ENCODE data around the gene OR4L1. TPM values are rescaled to one million over a fixed set of nuclear protein-coding genes. Genes with fewer than 3 reads are reported as not detected.

The OR4L1 gene
- polyA plus RNA-seq, 1 of the 3 experiments (the other 2 are of a cell fraction) = not detected

DNA sequence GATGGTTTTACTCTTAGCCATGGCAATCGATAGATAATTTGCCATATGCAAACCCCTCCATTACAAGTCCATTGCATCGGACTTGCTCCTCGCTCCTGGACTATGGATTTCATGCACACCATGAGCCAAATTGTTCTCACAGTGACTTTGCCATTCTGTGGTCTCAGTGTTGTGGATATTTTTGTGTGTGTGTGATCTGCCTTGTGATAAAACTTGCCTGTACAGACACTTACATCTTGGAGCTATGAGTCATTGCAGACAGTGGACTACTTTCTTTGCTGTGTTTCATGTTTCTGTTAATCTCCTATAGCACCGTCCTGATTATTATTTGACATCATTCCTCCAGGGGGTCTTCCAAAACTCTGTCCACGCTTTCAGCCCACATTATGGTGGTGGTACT is 15.6 kb upstream of the OR4L1 start:
- TF ChIP-seq FOSL2 (IDR thresholded peaks at IDR 0.05; ENCODE audit: borderline replicate concordance, low read depth) (no peak), IRF3 (IDR thresholded peaks at IDR 0.05; ENCODE audit: low read depth, low read length) (no peak), RAD21 (IDR thresholded peaks at IDR 0.05; ENCODE audit: low read length) (no peak), FOXJ3 (CRISPR knock-in tag; IDR thresholded peaks at IDR 0.05) (no peak), EP300 (IDR thresholded peaks at IDR 0.05; ENCODE audit: borderline replicate concordance in 1 of 2, low read depth in 1 of 2, low read length in 1 of 2) (no peak), NFIC (IDR thresholded peaks at IDR 0.05; ENCODE audit: borderline replicate concordance) (no peak), TCF12 (IDR thresholded peaks at IDR 0.05) (no peak), TEAD4 (IDR thresholded peaks at IDR 0.05; ENCODE audit: borderline replicate concordance, insufficient read depth) (no peak), YY1 (IDR thresholded peaks at IDR 0.05; ENCODE audit: low read depth) (no peak), GATA2 (CRISPR knock-in tag; IDR thresholded peaks at IDR 0.05) (no peak), TAF1 (IDR thresholded peaks at IDR 0.05; ENCODE audit: borderline replicate concordance, low read depth, low read length) (no peak)
- TF ChIP-seq, protein P1, sequence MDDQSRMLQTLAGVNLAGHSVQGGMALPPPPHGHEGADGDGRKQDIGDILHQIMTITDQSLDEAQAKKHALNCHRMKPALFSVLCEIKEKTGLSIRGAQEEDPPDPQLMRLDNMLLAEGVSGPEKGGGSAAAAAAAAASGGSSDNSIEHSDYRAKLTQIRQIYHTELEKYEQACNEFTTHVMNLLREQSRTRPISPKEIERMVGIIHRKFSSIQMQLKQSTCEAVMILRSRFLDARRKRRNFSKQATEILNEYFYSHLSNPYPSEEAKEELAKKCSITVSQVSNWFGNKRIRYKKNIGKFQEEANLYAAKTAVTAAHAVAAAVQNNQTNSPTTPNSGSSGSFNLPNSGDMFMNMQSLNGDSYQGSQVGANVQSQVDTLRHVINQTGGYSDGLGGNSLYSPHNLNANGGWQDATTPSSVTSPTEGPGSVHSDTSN (IDR thresholded peaks at IDR 0.05) = no peak
- no peaks in the 10 kb centered on the region for H3F3A ChIP-seq (replicated peaks; ENCODE audit: insufficient read depth)
- 2% methylated on average over 5 of the region's 5 CpGs for WGBS (ENCODE audit: low lambda C conversion rate)
- H3K9me3 ChIP-seq = no peaks in the 10 kb centered on the region
- H3K79me2 ChIP-seq (ENCODE audit: insufficient read depth) = no peaks in the 10 kb centered on the region
- CTCF ChIA-PET = no interaction called here
- no peak overlapping the region for H3K4me2 ChIP-seq
- no peaks in the 10 kb centered on the region for H3K27me3 ChIP-seq (ENCODE audit: insufficient read depth)
- H3K4me1 ChIP-seq (ENCODE audit: control insufficient read depth in 1 of 2, insufficient read depth in 2 of 2, low read depth in 1 of 2, low read length in 1 of 2) = no peaks in the 10 kb centered on the region
- H3K9ac ChIP-seq = no peak overlapping the region
- H3K9me2 ChIP-seq = no peaks in the 10 kb centered on the region
- no peak overlapping the region for H3K4me3 ChIP-seq (ENCODE audit: low read depth in 2 of 2, low read length in 1 of 2)
- no peak for DNase-seq
- POLR2A ChIA-PET = no interaction called here
- no peaks in the 10 kb centered on the region for H4K20me1 ChIP-seq (ENCODE audit: insufficient read depth)
- H3K36me3 ChIP-seq (replicated peaks in 1 of 2; ENCODE audit: control insufficient read depth in 1 of 2, insufficient read depth in 2 of 2, low read length in 1 of 2) = no peaks in the 10 kb centered on the region
- no peak overlapping the region for H3K27ac ChIP-seq (ENCODE audit: low read depth in 2 of 2, low read length in 1 of 2)
- H2AFZ ChIP-seq (ENCODE audit: low read depth) = no peak overlapping the region

- CTCF ChIA-PET = interaction anchor here (0.6 kb wide), 1 partner anchor 21 kb away, joined by 3 read pairs; no protein-coding TSS in a partner anchor
- no peaks in the 10 kb centered on the region for H3K27me3 ChIP-seq (ENCODE audit: insufficient read depth)
- no peak for DNase-seq
- no peaks in the 10 kb centered on the region for H3K9me2 ChIP-seq
- TF ChIP-seq RXRA (IDR thresholded peaks at IDR 0.05; ENCODE audit: borderline replicate concordance, low read depth) = no peak
- no peak for TF ChIP-seq TCF12 (IDR thresholded peaks at IDR 0.05)
- no peak for TF ChIP-seq MXI1 (IDR thresholded peaks at IDR 0.05; ENCODE audit: low read depth, low read length)
- TF ChIP-seq MEF2A (IDR thresholded peaks at IDR 0.05; ENCODE audit: borderline replicate concordance, low read depth) = no peak
- TF ChIP-seq EZH2phosphoT487 (IDR thresholded peaks at IDR 0.05; ENCODE audit: borderline replicate concordance, low read depth) = no peak
- TF ChIP-seq RAD21 (IDR thresholded peaks at IDR 0.05; ENCODE audit: low read length) = no peak
- TF ChIP-seq ELF1 (IDR thresholded peaks at IDR 0.05) = no peak
- TF ChIP-seq GABPA (IDR thresholded peaks at IDR 0.05; ENCODE audit: low read depth) = no peak
- TF ChIP-seq NRF1 (IDR thresholded peaks at IDR 0.05; ENCODE audit: low read depth, low read length) = no peak
- no peak for TF ChIP-seq FOSL2 (IDR thresholded peaks at IDR 0.05; ENCODE audit: borderline replicate concordance, low read depth)
- no peak for TF ChIP-seq NFIC (IDR thresholded peaks at IDR 0.05; ENCODE audit: borderline replicate concordance)
- TF ChIP-seq MAX (IDR thresholded peaks at IDR 0.05; ENCODE audit: low read depth) = no peak
- TF ChIP-seq ZBTB33 (IDR thresholded peaks at IDR 0.05; ENCODE audit: borderline replicate concordance, low read depth) = no peak
- no peaks in the 10 kb centered on the region for H3K79me2 ChIP-seq (ENCODE audit: insufficient read depth)
- 0% methylated on average over 1 of the region's 1 CpG for WGBS (ENCODE audit: low lambda C conversion rate)
- H3K4me2 ChIP-seq = no peak overlapping the region
- H2AFZ ChIP-seq (ENCODE audit: low read depth) = no peak overlapping the region
- H3K9me3 ChIP-seq = no peaks in the 10 kb centered on the region
- no peaks in the 10 kb centered on the region for H3F3A ChIP-seq (replicated peaks; ENCODE audit: insufficient read depth)
- H3K4me3 ChIP-seq (ENCODE audit: low read depth in 2 of 2, low read length in 1 of 2) = no peak overlapping the region
- no peak overlapping the region for H3K27ac ChIP-seq (ENCODE audit: low read depth in 2 of 2, low read length in 1 of 2)
- no peak overlapping the region for H3K9ac ChIP-seq
- no peaks in the 10 kb centered on the region for H3K36me3 ChIP-seq (replicated peaks in 1 of 2; ENCODE audit: control insufficient read depth in 1 of 2, insufficient read depth in 2 of 2, low read length in 1 of 2)
- H4K20me1 ChIP-seq (ENCODE audit: insufficient read depth) = no peaks in the 10 kb centered on the region
- H3K4me1 ChIP-seq (ENCODE audit: control insufficient read depth in 1 of 2, insufficient read depth in 2 of 2, low read depth in 1 of 2, low read length in 1 of 2) = no peaks in the 10 kb centered on the region
- POLR2A ChIA-PET = no interaction called here
Measured at GRCh38 chr14:20048202-20048601, 11.6 kb upstream of the OR4L1 start.

Data from SK-N-SH (cell line).